GM19467 (cell line): ENCODE results near the gene NTNG1.
"Not testable (repeated sequence)": the region's sequence is repeated elsewhere in the genome, so short reads cannot be mapped to it uniquely, and the experiment has no call there.

ENCODE experiments used
- ATAC-seq: cut with Tn5 transposase; IDR thresholded peaks from one replicate; pipeline ENCODE4 v1.9.1; 2021; ENCODE audit warnings: mild to moderate bottlenecking, moderate library complexity; ENCODE audit not compliant: unreplicated experiment

Gene NTNG1

GRCh38 chr1:107195476-107195875 lies 54.6 kb downstream of the NTNG1 start:
- ATAC-seq = no peak

GRCh38 chr1:107196973-107197562 lies 56.2 kb downstream of the NTNG1 start:
- peak; percentile 99 for ATAC-seq

- ATAC-seq = no peak
Measured at GRCh38 chr1:107198561-107198960, 57.7 kb downstream of the NTNG1 start.

- no peak for ATAC-seq
Measured at GRCh38 chr1:107200631-107201030, 59.8 kb downstream of the NTNG1 start.

GRCh38 chr1:107202007-107202406 lies 61.2 kb downstream of the NTNG1 start:
- no peak for ATAC-seq

GRCh38 chr1:107213225-107213624 lies 72.4 kb downstream of the NTNG1 start:
- no peak for ATAC-seq

GRCh38 chr1:107220036-107220435 lies 79.2 kb downstream of the NTNG1 start:
- no peak for ATAC-seq

GRCh38 chr1:107225706-107226105 lies 84.9 kb downstream of the NTNG1 start:
- ATAC-seq = no peak

- no peak for ATAC-seq
Measured at GRCh38 chr1:107228704-107229371, 88.0 kb downstream of the NTNG1 start.

- no peak for ATAC-seq
Measured at GRCh38 chr1:107229711-107230110, 88.9 kb downstream of the NTNG1 start.

- no peak for ATAC-seq
Measured at GRCh38 chr1:107230121-107230520, 89.3 kb downstream of the NTNG1 start.

- no peak for ATAC-seq
Measured at GRCh38 chr1:107231291-107231690, 90.5 kb downstream of the NTNG1 start.

- no peak for ATAC-seq
Measured at GRCh38 chr1:107232426-107232825, 91.6 kb downstream of the NTNG1 start.

- ATAC-seq = not testable (repeated sequence)
Measured at GRCh38 chr1:107236760-107237159, 95.9 kb downstream of the NTNG1 start.

GRCh38 chr1:107243461-107243860 lies 102.6 kb downstream of the NTNG1 start:
- no peak for ATAC-seq

- ATAC-seq = no peak
Measured at GRCh38 chr1:107244709-107245500, 104.1 kb downstream of the NTNG1 start.

- peak; percentile 68 for ATAC-seq
Measured at GRCh38 chr1:107246775-107247345, 106.0 kb downstream of the NTNG1 start.

- no peak for ATAC-seq
Measured at GRCh38 chr1:107247679-107248078, 106.8 kb downstream of the NTNG1 start.

GRCh38 chr1:107250169-107250568 lies 109.3 kb downstream of the NTNG1 start:
- ATAC-seq = peak; percentile 36

- no peak for ATAC-seq
Measured at GRCh38 chr1:107251083-107251482, 110.2 kb downstream of the NTNG1 start.

GRCh38 chr1:107251839-107252238 lies 111.0 kb downstream of the NTNG1 start:
- ATAC-seq = no peak

GRCh38 chr1:107252271-107252670 lies 111.4 kb downstream of the NTNG1 start:
- ATAC-seq = no peak
